Measurements from ENCODE around the gene RAB2B.
A peak's percentile ranks its signal among the peaks of the same experiment; 100 is the strongest.

The RAB2B gene

GRCh38 chr14:21476925-21477681, at the start of gene RAB2B, which contains the start of gene TOX4:
Gene RAB2B (minus strand): TSS chr14:21476959. CDS start chr14:21476872, 87 bp downstream.
Gene TOX4 (plus strand): TSS chr14:21477195. CDS start chr14:21477279, 84 bp downstream.
- peak; percentile 96 for DNase-seq (ENCODE audit: low read depth)

GRCh38 chr14:21525962-21526671, 49.4 kb upstream of the RAB2B start, which contains the start of gene SALL2:
Gene SALL2 (minus strand): TSS chr14:21526346. CDS start chr14:21526127, 219 bp downstream.
- DNase-seq (ENCODE audit: low read depth) = no peak

- no peak for DNase-seq (ENCODE audit: low read depth)
These were observed 48.8 kb upstream of the RAB2B start for GRCh38 chr14:21525571-21525961.

- no peak for DNase-seq (ENCODE audit: low read depth)
These were observed 48.1 kb upstream of the RAB2B start for GRCh38 chr14:21524575-21525490.

- no peak for DNase-seq (ENCODE audit: low read depth)
These were observed 46.4 kb upstream of the RAB2B start for GRCh38 chr14:21523203-21523602.

GRCh38 chr14:21521501-21521900, 44.7 kb upstream of the RAB2B start:
- DNase-seq (ENCODE audit: low read depth) = peak; percentile 51

- DNase-seq (ENCODE audit: low read depth) = no peak
These were observed 44.0 kb upstream of the RAB2B start for GRCh38 chr14:21520767-21521166.

GRCh38 chr14:21518725-21519124, 42.0 kb upstream of the RAB2B start:
- DNase-seq (ENCODE audit: low read depth) = no peak

GRCh38 chr14:21514341-21514740, 37.6 kb upstream of the RAB2B start:
- DNase-seq (ENCODE audit: low read depth) = no peak

GRCh38 chr14:21510735-21511657, 34.2 kb upstream of the RAB2B start, which contains the start of gene METTL3:
Gene METTL3 (minus strand): TSS chr14:21511340. CDS start chr14:21511223, 117 bp downstream.
- DNase-seq (ENCODE audit: low read depth) = peak; percentile 99

GRCh38 chr14:21509432-21510143, 32.8 kb upstream of the RAB2B start:
- no peak for DNase-seq (ENCODE audit: low read depth)

- no peak for DNase-seq (ENCODE audit: low read depth)
These were observed 29.8 kb upstream of the RAB2B start for GRCh38 chr14:21506557-21506956.

- DNase-seq (ENCODE audit: low read depth) = no peak
These were observed 28.3 kb upstream of the RAB2B start for GRCh38 chr14:21505012-21505553.

- no peak for DNase-seq (ENCODE audit: low read depth)
These were observed 26.6 kb upstream of the RAB2B start for GRCh38 chr14:21503376-21503775.

- no peak for DNase-seq (ENCODE audit: low read depth)
These were observed 24.8 kb upstream of the RAB2B start for GRCh38 chr14:21501568-21501967.

GRCh38 chr14:21498540-21499526, 22.1 kb upstream of the RAB2B start:
- DNase-seq (ENCODE audit: low read depth) = no peak

- no peak for DNase-seq (ENCODE audit: low read depth)
These were observed 19.7 kb upstream of the RAB2B start for GRCh38 chr14:21496453-21496852.

GRCh38 chr14:21494902-21495762, 18.4 kb upstream of the RAB2B start:
- DNase-seq (ENCODE audit: low read depth) = no peak

All from non-pigmented ciliary epithelial cell (primary cell).